Panc1 (cell line): ENCODE data around the gene BRIX1. TPM values are rescaled to one million over a fixed set of nuclear protein-coding genes. Genes with fewer than 3 reads are reported as not detected.

Experiments
- ATAC-seq: fragments of 200-7000 bp; cut with Tn5 transposase; 2 replicates; pipeline ENCODE4 v1.9.1; 2020; ENCODE audit warnings: mild to moderate bottlenecking, moderate library complexity
- BruUV-seq: library from RNA; stranded (reverse); fragments of 400-500 nt; replicated peaks from 2 replicates; lab custom pipeline; 2021; lab: Mats Ljungman, UMichigan
- CTCF ChIA-PET: fragments of 300-600 bp; sonication (Branson Sonifier 250); formaldehyde crosslinking; loops from one replicate; lab custom pipeline; 2022; ENCODE audit warnings: antibody characterized with exemption; lab: Charles Lee
- POLR2A ChIA-PET: fragments of 300-600 bp; sonication (Branson Sonifier 250); formaldehyde crosslinking; loops from one replicate; lab custom pipeline; 2022; ENCODE audit warnings: antibody characterized with exemption; lab: Charles Lee
- DNase-seq: peaks from one replicate; pipeline ENCODE4 v3.0.0-alpha.2; 2010; ENCODE audit warnings: low read depth, low spot score
- H3K27ac ChIP-seq: 2 replicates; pipeline ENCODE4 v1.5.1; 2011; ENCODE audit warnings: mild to moderate bottlenecking, low read length, inconsistent platforms
- H3K27me3 ChIP-seq: fragments of 200-500 bp; sonication (Bioruptor generic); 2 replicates; pipeline ENCODE4 v1.6.0; 2014; ENCODE audit warnings: low read length, inconsistent platforms; ENCODE audit not compliant: control insufficient read depth, insufficient read depth
- H3K36me3 ChIP-seq: fragments of 200-500 bp; sonication (Bioruptor generic); 2 replicates; pipeline ENCODE4 v1.5.1; 2014; ENCODE audit warnings: inconsistent platforms, mild to moderate bottlenecking, low read length, moderate library complexity; ENCODE audit not compliant: control insufficient read depth, insufficient read depth
- H3K4me1 ChIP-seq: 2 replicates; pipeline ENCODE4 v1.5.1; 2011; ENCODE audit warnings: inconsistent platforms, mild to moderate bottlenecking, low read length, moderate library complexity; ENCODE audit not compliant: control insufficient read depth, insufficient read depth
- H3K4me3 ChIP-seq, 2 experiments: 2 replicates each; pipeline ENCODE4 v1.5.1; 2011 to 2012; ENCODE audit warnings: low read depth in 2 of 2, low read length in 2 of 2, mild to moderate bottlenecking in 2 of 2, inconsistent platforms in 1 of 2, moderate library complexity in 1 of 2
- H3K9me3 ChIP-seq: fragments of 200-500 bp; sonication (Bioruptor generic); 2 replicates; pipeline ENCODE4 v1.5.1; 2014; ENCODE audit warnings: low read depth, mild to moderate bottlenecking, inconsistent platforms, low read length, moderate library complexity; ENCODE audit not compliant: control insufficient read depth, insufficient read depth
- CTCF ChIP-seq: fragments of 450-650 bp; IDR thresholded peaks from 2 replicates; pipeline ENCODE4 v1.5.1; 2017; ENCODE audit warnings: mild to moderate bottlenecking
- POLR2AphosphoS5 ChIP-seq: IDR thresholded peaks from 2 replicates; pipeline ENCODE4 v1.6.1; 2012; ENCODE audit warnings: mild to moderate bottlenecking, low read depth, low read length, moderate library complexity
- REST ChIP-seq, 2 experiments: IDR thresholded peaks; 2 replicates each; pipeline ENCODE4 v1.6.1; 2011 to 2012; ENCODE audit warnings: low read depth in 2 of 2, control low read depth in 1 of 2, low read length in 1 of 2, mild to moderate bottlenecking in 1 of 2, moderate library complexity in 1 of 2; ENCODE audit not compliant: insufficient read depth in 1 of 2
- SIN3A ChIP-seq: IDR thresholded peaks from 2 replicates; pipeline ENCODE4 v1.6.1; 2012; ENCODE audit warnings: low read depth, mild to moderate bottlenecking, low read length, moderate library complexity, borderline replicate concordance; ENCODE audit not compliant: insufficient read depth
- TCF7L2 ChIP-seq: IDR thresholded peaks from 2 replicates; pipeline ENCODE4 v1.6.1; 2011; ENCODE audit warnings: mild to moderate bottlenecking, low read depth, low read length, inconsistent platforms
- in situ Hi-C: cut with HindIII; loops from 2 replicates; pipeline ENCODE4 v1.10.0; 2016; ENCODE audit warnings: low sequenced_read_pairs, low pct_unique_long_range_greater_than_20kb
- intact Hi-C: fragments of 100-400 bp; cut with micrococcal nuclease; formaldehyde crosslinking; loops from one replicate; pipeline ENCODE4 v1.10.0; 2022; ENCODE audit not compliant: unreplicated experiment
- total RNA-seq: library from RNA; stranded (reverse); gene quantifications from one replicate; pipeline ENCODE4 v1.2.1, GENCODE V29; 2021; ENCODE audit not compliant: unreplicated experiment

Gene BRIX1
- total RNA-seq, 1 experiment from 2014 or later, result 46.6 TPM

DNA sequence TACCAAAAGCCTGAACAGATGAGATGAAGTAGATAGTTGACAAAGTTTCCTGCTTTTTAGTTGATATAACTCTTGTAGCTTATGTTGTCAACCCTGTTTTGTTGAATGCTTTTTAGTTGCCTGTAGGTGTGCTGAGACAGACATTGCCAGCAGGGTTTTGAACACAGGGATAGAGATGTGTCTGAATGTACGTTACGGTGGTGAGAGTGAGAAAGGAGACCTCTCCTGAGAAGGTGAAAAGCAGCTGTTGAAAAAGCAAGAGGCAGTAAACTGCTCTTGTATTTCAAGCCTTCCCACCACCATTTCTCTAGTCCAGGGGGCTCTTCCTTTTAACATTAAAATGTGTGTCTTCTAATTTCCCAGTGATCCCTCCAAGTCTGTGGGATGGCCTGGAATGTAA, 28.5 kb downstream of the BRIX1 start:
- H3K36me3 ChIP-seq, result peaks cover 32% of the 10 kb centered on the region
- ChIA-PET CTCF (no interaction called here), POLR2A (no interaction called here)
- H3K27ac ChIP-seq, result no peak overlapping the region
- no peaks in the 10 kb centered on the region for H3K27me3 ChIP-seq
- no peaks in the 10 kb centered on the region for H3K4me1 ChIP-seq
- BruUV-seq, result no TSS peak
- H3K4me3 ChIP-seq, result no peak overlapping the region
- no peak for TF ChIP-seq POLR2AphosphoS5
- TF ChIP-seq SIN3A, result no peak
- no peak for TF ChIP-seq CTCF
- TF ChIP-seq TCF7L2, result no peak
- no peak for TF ChIP-seq REST (IDR thresholded peaks at IDR 0.05; ENCODE audit: insufficient read depth in 1 of 2, low read depth in 2 of 2, low read length in 1 of 2)
- in situ Hi-C loops (no loop called here), intact Hi-C loops (no loop called here)
- DNase-seq (no peak), ATAC-seq (no peak)
- no peaks in the 10 kb centered on the region for H3K9me3 ChIP-seq

DNA sequence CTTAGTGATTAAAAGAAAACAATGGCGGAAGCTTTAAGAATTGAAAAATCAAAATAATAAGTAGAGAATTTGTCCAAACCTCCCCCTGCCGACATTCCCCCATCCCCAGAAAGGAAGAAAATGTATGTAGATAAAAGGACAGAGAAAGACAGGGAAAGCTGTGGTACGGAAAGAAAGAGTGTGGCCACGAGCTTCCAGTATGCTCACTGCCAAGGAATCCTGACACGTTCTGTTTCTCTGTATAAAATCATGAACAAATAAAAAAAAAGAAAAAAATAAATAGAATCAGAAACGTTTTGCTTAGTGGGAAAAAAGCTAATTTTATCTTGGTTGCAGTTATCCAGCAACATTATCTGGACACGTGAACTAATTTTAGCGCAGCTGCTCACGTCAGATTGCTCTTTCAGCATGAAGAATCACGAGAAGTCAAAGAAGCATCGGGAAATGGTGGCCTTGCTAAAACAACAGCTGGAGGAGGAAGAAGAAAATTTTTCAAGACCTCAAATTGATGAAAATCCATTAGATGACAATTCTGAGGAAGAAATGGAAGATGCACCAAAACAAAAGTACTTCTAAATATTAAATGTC, 29.0 kb downstream of the BRIX1 start:
- DNase-seq (no peak), ATAC-seq (no peak)
- Histone ChIP-seq H3K4me3 (no peak overlapping the region), H3K27ac (no peak overlapping the region), H3K36me3 (peaks cover 31% of the 10 kb centered on the region), H3K4me1 (no peaks in the 10 kb centered on the region), H3K27me3 (no peaks in the 10 kb centered on the region), H3K9me3 (no peaks in the 10 kb centered on the region)
- intact Hi-C loops (no loop called here), in situ Hi-C loops (no loop called here)
- no TSS peak for BruUV-seq
- ChIA-PET POLR2A (no interaction called here), CTCF (no interaction called here)
- no peak for TF ChIP-seq TCF7L2
- TF ChIP-seq CTCF, result no peak
- TF ChIP-seq POLR2AphosphoS5, result no peak
- TF ChIP-seq SIN3A, result no peak
- TF ChIP-seq REST (IDR thresholded peaks at IDR 0.05; ENCODE audit: insufficient read depth in 1 of 2, low read depth in 2 of 2, low read length in 1 of 2), result no peak
